Stimulated activated CD8-positive, alpha-beta memory T cell treated with anti-CD3 and anti-CD28 coated beads, Interleukin-12 subunit alpha, Interleukin-12 subunit beta, amount 100 ng/mL, for 1 hour (primary cell): ENCODE measurements around the gene VTN.

Experiments used
- DNase-seq: peaks from one replicate; pipeline ENCODE4 v3.0.0-alpha.2; 2020; ENCODE audit warnings: low read depth

The VTN gene

DNA sequence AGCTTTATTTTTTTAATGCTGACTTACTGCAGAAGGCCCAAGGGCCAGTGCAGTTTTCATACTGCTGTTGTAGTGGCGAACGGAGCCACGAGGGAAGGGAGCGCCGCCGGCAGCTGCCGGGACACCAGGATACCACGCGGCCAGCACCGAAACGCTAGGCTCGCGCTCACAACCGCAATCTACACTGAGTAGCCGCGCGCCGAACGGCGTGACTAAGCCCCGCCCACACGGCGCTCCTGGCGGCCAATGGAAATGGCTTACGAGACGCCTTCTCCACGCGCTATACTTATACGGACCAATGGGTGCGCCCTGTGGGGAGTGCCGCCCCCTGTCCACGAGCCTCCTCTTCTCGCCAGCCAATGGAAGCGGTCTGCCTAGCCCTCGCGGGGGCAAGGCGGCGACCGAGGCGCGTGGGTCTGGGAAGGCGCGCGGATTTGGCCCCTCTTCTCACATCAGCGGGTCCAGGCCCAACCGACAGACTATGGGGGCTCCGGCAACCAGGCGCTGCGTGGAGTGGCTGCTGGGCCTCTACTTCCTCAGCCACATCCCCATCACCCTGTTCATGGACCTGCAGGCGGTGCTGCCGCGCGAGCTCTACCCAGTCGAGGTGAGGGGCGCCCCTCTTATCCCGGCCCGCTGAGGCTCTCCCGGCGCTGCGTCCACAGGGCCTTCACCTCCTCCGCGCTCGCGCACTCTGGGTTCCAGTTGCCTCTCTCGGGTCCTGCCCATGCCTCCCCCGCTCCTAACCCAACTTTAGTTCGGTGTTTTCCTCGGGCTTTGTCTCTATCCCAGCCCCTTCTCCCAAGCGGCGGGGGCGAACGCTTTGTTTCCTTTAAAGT is 51.1 kb downstream of the VTN start, which contains the start of gene TMEM97:
TSS of gene TMEM97 (plus strand) at position 442 of the 839 bp plus-strand sequence. CDS start at position 482, 40 bp downstream.
- peak; percentile 89 for DNase-seq

DNA sequence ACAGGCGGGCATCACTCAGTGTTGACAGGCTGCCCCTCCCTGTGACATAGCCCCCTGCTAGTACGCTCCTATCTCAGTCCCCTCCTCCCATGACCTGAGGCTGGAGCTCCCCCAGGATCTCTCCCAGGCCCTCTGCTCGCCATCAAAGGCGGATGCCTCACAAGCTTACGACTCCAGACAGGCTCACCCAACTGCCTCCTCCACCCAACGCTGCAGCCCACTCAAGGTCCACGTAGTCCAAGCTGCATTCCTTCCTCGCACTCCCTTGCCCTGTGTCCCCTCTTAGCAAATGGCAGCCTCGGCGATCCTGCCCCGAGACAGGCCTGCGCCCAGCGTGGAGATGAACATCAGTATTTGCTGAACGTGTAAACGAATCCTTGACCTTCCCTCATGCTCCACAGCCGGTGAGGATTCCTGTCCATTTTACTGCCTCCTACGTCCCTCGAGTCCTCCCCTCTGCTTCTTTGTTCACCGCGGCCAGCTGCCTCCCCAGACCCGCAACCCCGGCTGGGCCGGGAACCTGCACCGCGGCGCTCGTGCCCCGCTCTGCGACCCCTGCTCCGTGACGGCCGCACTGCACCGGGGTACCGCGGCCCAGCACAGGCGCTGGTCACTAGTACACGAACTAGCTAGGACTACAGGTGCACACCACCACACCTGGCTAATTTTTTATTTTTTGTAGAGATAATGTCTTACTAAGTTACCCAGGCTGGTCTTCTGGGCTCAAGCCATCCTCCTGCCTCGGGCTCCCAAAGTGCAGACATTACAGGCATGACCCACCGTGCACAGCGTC is 51.9 kb downstream of the VTN start:
- DNase-seq = no peak
